Measurements from ENCODE around the gene KCNQ1.

The KCNQ1 gene

DNA sequence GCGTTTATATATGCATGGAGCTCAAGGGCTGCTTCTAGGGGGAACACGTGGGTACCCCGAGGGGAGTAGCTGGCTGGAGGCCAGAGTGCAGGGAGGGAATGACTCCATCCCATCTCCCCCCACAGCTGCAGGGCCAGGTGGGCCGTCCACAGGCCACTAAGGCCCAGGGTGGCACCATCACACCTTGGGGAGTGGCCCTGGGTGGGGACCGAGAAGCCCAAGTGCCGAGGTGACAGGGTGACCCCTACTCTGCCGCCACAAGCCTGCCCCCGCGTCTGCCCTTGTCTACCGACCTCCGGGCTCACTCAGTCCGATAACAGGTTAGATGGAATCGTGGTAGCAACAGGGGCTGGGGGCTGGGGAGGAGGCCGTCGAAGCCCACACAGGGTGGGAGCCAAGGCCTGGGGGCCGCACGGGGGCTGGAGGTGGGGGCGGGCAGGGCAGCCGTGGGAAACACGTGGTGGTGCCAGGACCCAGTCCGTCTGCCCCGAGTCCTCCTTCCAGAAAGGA is 129.3 kb downstream of the KCNQ1 start:
- DNase-seq = no peak

- DNase-seq = no peak
These were observed 130.0 kb downstream of the KCNQ1 start for GRCh38 chr11:2574553-2575535.

DNA sequence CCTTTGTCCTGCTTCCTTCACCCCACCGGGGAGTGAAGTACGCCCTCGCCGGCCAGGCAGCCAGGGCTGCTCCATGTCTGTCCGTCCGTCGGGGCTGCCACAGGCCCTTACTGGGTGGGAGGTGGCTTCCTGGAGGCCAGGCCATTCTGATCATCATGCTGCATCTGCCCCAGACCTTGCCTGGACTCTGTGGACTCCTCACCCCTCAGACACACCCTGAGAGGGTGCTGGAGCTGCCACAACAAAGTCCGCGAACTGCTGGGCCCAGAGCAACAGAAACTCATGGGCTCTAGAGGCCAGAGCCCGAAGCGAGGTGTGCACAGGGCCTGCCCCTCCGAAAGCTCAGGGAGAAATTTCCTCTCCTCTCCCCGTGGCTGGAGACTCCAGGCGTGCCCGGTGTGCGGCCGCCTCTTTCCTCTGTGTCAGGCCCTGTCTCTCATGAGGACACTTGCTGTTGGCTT is 130.8 kb downstream of the KCNQ1 start:
- DNase-seq = no peak

DNA sequence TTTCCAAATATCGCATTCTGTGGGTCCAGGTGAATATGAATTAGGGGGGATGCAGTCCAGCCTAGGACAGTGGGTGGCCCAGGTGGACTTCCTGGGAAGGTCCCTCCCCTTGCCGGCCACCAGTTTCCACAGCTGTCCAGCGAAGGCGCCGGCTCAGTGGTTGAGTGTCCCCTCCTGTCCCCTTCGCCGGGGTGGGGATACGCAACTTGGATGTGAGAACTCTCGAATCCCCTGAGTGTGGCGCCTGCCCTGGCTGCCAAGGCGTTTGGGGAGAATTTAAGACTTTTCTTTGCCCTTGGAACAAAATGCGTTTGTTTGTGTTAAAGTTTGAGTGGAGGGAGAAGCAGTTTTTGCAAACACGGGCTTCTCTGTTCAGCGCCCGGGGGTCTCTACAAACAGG is 131.3 kb downstream of the KCNQ1 start:
- DNase-seq = no peak

DNA sequence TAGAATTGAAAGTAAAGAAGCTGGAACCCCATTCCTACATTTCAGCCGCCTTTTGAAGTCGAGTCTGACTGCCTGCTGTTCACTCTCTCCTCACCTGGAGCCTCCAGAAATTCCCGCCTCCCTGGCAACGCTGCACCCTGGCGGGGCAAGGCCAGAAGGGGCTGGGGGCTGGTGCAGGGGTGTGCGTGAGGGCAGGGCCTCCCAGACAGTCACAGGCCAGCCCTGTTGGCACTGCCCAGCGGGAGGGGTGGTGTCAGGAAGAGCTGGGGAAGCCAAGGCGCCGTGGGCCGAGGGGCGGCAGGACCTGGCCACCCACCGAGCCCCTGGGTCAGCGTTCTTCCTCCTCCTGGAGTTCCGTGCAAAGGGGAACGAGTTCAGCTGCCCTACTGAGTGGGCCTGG is 131.7 kb downstream of the KCNQ1 start:
- DNase-seq = no peak

DNA sequence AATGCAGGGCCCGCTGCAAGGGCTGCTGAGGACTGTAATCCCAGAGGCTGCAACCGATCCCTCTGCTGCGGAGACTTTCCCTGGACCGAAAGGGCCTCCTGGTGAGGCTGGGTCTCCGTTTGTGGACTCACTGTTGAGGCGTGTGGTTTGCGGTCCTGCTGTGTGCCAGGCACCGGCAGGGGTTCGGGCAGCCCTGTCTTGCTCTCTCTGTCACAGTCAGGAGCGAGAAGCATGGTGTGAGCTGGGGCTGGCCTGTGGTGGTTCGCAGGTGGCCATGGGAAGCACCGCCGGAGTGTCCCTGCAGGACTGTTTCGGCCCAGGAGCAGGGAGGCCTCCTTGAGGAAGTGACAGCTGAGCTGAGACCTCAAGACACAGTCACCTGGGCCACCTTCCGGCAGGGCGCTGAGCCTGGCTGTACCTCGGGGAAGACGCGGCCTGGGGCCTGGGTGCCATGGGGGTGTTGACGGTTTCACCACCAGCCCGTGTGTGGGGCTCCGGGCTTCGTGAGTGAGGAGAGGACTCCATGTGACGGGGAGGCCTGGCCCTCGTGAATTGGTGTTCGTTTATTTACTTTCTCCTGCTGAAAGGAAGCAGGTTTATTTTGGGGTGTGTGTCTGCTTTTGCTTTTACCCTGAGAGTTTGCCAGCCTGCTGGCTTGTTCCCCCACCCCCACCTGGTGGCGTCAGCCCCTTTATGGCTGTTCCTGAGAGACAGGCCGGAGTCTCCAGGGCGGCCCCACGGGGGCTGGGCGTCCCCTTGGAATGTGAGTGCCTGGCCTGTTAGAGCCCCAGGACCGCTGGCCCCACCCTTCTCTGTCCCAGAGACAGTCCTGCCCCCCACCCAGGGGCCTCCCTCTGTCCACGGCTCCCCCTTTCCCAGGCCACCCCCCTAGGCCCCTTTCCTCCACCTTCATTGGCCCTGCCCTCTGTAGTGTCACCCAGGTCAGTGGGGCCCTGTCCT is 132.5 kb downstream of the KCNQ1 start:
- no peak for DNase-seq

DNA sequence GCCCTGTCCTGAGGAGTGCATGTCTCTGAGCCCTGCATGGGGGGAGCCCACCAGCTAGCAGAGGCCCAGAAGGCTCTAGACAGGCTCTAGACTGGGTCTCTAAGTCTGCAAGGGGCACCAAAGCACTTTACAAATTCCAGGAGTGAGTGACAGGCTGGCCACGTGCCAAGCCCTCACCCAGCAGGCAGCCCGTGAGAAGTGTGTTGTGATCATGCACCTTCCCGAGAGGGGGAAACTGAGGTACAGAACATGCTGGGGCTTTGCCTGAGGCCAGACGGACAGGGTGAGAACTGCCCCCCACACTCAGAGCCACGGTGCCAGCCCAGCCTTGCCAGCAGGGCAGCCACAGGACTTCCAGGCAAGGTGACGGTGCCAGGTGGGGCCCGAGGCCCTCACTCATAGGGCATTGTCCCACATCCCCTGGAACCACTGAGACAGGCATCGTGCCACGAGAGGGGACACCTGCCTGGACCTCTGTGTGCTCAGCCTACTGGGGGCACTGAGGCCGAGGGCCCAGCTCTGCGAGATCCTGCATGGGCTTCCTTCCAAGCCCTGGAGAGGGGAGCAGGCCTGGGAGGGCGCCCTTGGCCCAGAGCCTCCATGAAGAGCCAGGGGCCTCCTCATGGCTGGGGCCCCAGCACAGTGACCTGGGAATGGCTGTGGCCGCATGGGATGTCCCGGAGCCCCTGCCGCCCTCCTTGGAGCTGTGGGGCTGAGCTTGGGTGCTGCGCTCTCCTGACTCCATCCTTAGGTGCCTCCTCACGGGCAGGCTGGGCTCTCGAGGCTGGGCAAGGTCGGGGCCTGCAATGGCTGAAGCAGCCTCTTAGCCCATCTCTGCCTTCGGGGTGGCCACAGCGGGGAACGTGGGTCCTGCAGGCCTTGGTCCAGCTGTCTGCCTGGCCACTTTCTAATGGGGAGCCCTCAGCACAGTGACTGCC is 133.5 kb downstream of the KCNQ1 start:
- DNase-seq = no peak

DNA sequence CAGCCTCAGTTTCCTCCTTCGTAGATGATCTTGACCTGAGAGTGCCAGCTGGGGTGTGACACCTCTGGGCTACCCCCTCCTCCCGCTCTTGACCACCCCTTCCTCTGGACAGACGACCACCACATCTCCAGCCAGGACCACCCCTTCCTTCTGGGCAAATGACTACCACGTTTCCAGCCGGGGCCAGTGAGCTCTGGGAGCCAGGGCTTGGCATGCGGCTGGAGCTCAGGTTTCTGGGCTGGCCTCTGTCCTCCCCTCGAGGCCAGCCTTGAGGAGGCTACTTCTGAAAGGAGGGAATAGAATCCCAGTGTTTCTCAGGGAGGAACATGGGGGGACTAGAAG is 134.1 kb downstream of the KCNQ1 start:
- DNase-seq = no peak

- no peak for DNase-seq
These were observed 134.7 kb downstream of the KCNQ1 start for GRCh38 chr11:2579315-2580060.

GRCh38 chr11:2580061-2580421 is 135.2 kb downstream of the KCNQ1 start:
- DNase-seq = no peak

GRCh38 chr11:2580571-2581001 is 135.8 kb downstream of the KCNQ1 start:
- no peak for DNase-seq

- DNase-seq = no peak
These were observed 136.5 kb downstream of the KCNQ1 start for GRCh38 chr11:2581151-2581930.

DNA sequence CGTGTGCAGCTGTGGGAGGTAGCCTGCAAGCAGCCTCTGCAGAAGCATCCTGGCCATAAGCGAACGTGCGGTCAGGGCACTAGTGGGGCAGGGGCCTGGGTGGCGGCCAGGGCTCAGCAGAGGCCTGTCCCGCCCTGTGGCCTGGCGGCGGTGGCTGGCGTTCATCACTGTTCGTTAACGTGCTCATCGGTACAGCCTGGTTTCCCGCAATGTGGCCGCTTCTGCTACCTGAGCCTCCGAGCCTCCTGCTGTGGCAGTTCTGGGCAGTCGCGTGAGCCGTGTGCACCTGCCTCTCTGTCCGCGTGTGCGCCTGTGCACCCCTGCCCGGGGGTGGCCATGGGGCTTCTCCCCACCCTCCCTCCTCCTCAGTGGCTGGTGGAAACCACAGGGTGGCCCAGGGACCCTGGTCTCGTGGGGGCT is 137.1 kb downstream of the KCNQ1 start:
- no peak for DNase-seq

DNA sequence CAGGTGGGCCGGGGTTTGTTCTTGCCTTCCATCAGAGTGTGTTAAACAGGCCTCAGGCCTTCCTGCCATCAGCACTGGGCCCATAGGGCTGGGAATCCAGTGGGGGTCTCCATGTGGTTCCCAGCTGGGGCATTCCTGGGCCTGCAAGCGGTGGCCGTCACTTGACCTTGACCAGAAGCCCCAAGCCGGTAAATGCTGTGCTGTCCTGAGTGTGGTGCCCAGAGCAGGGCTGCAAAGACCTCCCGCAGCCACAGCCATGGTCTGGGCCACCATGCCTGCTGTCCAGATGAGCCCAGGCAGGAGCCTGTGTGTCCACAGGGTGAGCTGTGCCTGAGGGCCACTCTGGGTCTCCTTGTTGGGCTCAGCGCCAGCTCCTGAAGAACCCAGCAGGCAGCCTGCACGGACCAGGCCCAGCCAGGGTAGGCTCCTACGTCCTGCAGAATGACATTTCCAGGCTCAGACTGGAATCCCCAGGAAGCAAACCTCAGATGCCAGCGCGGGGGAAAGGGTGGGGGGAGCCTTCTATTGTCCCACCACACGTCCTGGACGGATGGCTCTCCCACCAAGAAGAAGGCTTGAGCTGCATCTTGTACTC is 137.6 kb downstream of the KCNQ1 start:
- no peak for DNase-seq

GRCh38 chr11:2582946-2583604 is 138.3 kb downstream of the KCNQ1 start:
- no peak for DNase-seq

DNA sequence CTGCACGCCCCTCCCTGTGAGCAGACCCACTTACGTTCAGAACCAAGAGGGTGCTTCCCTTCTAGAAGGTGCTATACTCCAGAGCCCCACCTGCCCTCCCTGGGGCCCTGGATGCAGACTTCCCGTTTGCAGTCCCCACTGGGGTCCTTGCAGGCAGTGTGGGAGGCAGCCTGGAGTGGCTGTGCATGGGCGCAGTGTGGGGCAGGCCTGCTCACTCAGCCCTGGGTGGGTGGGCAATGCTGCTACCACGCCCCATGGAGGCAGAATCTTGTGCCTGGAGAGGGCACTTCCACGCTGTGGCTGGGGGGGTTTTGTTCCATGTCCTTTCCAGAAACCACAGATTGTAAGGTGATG is 138.8 kb downstream of the KCNQ1 start:
- no peak for DNase-seq

- no peak for DNase-seq
These were observed 139.6 kb downstream of the KCNQ1 start for GRCh38 chr11:2584434-2584811.

- no peak for DNase-seq
These were observed 140.2 kb downstream of the KCNQ1 start for GRCh38 chr11:2584812-2585565.

- no peak for DNase-seq
These were observed 140.8 kb downstream of the KCNQ1 start for GRCh38 chr11:2585566-2586086.

Data from NCI-H2171 (cell line).